Thyroid gland (tissue), 4 donors: ENCODE data around the gene CKAP4.

Experiments used
- CTCF ChIP-seq, 6 experiments: fragments of 200-600 bp in 3 of 6; fragments of 450-650 bp in 3 of 6; sonication (generic) in 3 of 6; IDR thresholded peaks; one replicate each; pipeline ENCODE4 v1.5.1; 2016 to 2019; ENCODE audit warnings: antibody characterized with exemption in 6 of 6, mild to moderate bottlenecking in 2 of 6, inconsistent platforms in 1 of 6, moderate library complexity in 1 of 6
- POLR2A ChIP-seq, 2 donors: fragments of 450-650 bp; IDR thresholded peaks; one replicate each; pipeline ENCODE4 v1.6.1; 2017; ENCODE audit warnings: antibody characterized with exemption in 2 of 2, mild to moderate bottlenecking in 2 of 2, moderate library complexity in 1 of 2

- peak in 4 of 6 experiments; percentile 65 to 89 (median 84) for TF ChIP-seq CTCF (IDR thresholded peaks at IDR 0.05)
- no peak for TF ChIP-seq POLR2A (IDR thresholded peaks at IDR 0.05)
Observed at GRCh38 chr12:106205208-106206069, 42.4 kb downstream of the CKAP4 start.
